ENCODE results near the gene PARVA. TPM values are rescaled to one million over a fixed set of nuclear protein-coding genes. Genes with fewer than 3 reads are reported as not detected.
"Not testable (repeated sequence)": the region's sequence is repeated elsewhere in the genome, so short reads cannot be mapped to it uniquely, and the experiment has no call there.

PARVA gene, protein sequence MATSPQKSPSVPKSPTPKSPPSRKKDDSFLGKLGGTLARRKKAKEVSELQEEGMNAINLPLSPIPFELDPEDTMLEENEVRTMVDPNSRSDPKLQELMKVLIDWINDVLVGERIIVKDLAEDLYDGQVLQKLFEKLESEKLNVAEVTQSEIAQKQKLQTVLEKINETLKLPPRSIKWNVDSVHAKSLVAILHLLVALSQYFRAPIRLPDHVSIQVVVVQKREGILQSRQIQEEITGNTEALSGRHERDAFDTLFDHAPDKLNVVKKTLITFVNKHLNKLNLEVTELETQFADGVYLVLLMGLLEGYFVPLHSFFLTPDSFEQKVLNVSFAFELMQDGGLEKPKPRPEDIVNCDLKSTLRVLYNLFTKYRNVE
- 323 TPM for polyA plus RNA-seq (2013, experiment 1 of 2; ENCODE audit: insufficient read length)
- 317 TPM for polyA plus RNA-seq (2013, experiment 2 of 2; ENCODE audit: insufficient read length)

DNA sequence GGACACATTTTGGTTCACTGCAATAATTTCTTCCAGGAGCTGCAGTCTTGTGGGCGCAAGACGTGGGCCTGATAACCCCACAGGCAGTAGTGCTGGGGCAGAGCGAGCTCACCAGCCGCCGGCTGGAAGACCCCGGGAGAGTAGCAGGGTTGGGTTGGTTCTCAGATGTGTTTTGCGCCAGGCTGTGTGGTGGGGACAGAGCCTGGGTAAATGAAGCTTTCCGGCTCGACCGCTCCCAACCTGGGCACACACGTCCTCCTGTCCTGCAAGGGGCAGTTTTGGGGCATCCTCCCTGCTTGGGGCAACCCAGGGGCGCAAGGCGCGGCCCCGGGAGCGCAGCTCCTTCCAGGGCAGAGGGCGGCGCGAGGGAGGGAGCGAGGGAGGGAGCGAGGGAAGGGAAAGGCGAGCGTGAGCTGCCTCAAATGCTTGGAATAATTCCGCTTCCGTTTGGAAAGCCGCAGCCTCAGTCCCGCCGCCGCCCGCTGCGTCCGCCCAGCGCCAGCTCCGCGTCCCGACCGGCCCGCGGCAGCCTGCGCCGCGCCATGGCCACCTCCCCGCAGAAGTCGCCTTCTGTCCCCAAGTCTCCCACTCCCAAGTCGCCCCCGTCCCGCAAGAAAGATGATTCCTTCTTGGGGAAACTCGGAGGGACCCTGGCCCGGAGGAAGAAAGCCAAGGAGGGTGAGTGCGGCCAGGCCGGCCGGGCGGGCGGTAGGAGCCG, at the start of gene PARVA:
Gene PARVA (plus strand): TSS at position 466 of the 718 bp plus-strand sequence. CDS start 77 bp downstream, at position 543.
- peak; percentile 93 for DNase-seq

DNA sequence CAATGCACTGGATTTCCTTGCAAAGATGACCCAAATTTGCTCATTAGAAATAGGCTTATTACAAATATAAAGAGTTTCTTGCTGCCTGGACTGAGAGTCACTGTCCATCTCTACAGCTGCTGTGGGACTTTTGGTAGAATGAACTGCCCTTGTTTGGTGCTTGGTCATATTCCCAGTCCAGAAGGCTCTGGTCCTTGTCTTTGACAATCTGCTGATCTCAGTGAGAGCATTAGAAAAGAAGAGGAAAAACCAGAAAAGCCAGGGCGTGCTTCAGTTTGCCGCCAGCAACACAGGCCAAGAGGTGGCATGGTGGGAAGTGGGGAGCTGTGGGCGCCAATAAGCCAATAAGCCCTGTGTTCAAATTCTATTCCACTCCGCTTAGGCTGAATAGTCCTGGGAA, 48.2 kb upstream of the PARVA start:
- no peak for DNase-seq

GRCh38 chr11:12329797-12330196, 47.6 kb upstream of the PARVA start:
- peak; percentile 15 for DNase-seq

DNA sequence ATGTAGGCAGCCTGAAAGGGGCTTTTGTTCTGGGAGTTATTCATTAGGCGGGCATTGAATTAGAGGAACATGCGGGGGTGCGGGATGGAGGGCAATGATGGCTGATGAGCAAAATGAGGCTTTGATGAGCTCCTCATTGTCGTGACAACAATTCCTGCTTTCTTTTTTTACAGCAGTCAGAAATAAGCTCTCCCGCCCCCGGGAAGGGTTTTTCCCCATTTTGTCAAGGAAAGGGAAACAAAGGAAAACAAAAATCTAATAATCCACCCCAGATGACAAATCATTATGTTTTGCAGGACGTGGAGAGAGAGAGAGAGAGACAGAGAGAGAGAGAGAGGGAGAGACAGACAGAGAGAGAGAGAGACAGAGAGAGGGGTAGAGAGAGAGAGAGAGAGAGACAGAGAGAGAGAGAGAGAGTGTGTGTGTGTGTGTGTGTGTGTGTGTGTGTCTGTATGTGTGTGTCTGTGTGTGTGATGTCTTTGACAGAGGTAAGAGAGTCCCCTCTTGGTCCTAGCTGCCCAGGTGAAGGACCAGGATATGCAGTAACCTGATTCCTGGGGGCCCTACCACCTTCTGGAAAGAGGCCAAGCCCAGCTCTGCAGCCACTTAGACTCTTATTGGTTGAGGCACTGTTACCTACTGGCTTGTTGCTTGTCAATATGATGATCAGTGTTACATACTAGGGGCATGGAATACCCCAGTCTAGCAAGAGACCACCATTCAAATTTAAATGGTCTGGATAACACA, 46.7 kb upstream of the PARVA start:
- peak; percentile 38 for DNase-seq

DNA sequence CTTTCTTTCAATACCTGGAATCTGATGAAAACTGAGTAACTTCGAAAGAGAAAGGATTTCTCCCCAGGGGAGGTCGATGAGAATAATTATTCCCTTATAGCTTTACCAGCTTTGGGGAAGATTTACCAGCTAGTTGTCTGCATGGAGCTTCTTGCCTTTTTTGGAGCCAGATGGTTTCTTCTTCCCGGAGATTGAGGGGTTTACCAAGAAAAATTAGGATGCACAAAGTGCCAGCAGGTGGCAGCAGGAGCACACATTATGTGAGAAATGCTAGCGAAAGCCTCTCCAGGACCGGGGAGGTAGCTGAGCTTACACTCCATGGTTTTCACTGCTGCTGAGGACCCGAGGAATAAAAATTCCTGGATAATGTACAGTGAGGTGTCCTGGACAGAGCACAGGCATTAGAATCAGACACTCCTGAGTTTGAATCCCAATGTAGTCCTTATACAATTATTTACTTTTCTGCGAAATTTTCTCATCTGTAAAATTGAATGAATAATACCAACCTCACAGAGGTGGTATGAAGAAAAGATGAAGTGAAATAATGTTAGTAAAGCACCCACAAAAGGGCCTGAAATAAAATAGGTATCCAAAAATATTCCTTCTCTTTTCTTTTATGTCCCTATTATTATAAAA, 46.0 kb upstream of the PARVA start:
- peak; percentile 91 for DNase-seq

- DNase-seq = no peak
Measured at GRCh38 chr11:12343526-12343925, 33.8 kb upstream of the PARVA start.

DNA sequence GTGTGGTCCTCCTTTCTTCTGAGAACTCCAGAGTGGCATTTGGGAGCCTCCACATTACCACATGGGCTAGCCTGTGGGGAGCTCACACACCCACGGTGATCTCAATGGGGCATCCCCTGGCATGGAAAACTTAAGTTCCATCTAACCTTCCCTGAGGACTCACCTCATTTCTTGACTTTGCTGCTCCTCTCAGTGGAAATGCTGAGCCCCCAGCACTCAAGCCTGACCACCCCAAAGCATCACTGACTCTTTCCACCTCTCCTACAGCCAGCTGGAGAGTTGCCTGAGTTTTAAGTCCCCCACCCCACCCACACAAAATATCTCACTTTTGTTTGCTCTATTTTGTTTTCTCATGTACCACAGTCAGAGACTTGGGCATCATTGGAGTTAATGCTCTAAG, 23.8 kb upstream of the PARVA start:
- no peak for DNase-seq

DNA sequence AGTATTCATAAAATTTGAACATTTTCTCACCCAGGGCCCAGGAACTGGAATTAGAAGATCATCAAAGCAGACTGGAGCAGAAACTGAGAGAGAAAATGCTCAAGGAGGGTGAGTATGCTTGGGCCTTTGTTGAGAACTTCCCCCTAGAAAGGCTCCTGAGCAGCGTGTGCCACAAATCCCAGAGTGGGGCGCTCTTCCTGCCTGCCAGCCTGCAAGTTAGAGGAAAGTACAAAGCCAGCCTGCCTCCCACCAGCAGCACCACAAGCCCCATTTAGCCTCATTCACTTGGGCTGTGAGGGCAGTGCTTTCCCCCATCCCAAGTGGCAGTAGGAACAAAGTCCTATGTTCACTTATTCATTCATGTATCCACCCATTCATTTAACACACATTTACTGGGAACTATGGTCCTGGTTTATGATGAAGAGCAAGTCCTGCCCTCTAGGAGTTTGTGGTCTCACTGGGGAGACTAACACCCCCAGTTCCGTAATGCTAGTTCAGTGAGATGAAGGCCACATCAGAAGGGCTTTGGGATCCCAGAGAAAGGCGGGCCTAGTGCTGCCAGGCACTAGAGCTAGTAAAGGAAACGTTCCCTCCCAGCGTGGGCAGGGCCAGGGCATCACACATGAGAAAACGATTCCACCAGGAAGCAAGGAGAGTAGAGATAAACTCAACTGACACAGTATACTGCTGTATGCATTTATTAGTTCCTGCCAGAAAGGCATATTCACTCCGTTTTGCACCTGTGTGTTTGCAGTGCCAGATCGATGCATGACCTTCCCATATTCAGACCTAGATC, 22.4 kb upstream of the PARVA start:
- DNase-seq = no peak

DNA sequence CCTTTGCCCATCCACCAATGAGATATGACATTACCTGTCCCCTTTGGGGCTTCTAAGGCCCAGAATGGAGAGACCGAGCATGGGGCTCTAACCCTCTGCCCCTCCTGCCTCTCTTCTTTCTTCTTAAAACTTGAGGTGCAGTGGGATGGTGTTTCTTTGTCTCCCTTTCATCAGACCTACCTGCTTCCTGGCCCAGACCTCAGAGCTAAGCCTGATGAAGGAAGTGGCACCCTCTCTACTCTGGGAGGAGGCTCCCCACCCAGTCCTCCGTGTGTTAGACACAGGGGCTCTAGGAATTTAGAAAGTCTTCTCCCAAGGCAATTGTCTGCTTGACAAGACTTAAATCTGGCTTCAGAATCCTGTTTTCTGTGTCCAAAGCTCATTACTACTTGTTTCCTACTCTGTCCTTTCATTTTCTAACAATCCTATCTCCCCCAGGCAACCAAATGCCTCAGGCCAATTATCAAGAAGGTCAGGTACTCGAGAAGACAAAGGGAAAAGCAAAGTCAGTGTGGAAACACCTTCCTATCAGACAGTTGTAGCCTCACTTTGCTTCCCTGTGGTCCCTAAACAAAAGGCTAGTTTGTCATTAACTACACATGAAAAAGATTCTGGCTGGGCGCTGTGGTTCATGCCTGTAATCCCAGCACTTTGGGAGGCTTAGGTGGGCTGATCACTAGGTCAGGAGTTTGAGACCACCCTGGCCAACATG, 20.3 kb upstream of the PARVA start:
- DNase-seq = no peak

- DNase-seq = not testable (repeated sequence)
Measured at GRCh38 chr11:12357697-12358096, 19.7 kb upstream of the PARVA start.

- no peak for DNase-seq
Measured at GRCh38 chr11:12358302-12359188, 18.8 kb upstream of the PARVA start.

DNA sequence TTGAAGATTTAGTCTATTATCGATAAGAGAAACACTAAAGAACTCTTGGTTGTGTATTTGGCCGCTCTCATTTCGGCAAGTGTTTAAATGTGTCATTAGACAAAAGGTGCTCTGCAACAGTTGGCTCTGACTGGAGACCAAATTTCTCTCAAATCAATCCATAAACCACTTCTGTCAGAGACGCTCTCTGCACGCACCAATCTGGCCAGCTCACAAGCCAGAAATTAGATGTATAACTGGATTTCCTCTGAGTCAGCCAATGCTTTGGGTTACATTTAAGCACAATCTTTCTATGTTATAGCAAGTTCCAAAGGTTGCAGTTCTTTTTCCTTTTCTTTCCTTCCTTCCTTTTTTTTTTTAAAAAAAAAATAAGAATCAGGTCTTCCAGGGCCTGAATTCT, 17.6 kb upstream of the PARVA start:
- peak; percentile 49 for DNase-seq

DNA sequence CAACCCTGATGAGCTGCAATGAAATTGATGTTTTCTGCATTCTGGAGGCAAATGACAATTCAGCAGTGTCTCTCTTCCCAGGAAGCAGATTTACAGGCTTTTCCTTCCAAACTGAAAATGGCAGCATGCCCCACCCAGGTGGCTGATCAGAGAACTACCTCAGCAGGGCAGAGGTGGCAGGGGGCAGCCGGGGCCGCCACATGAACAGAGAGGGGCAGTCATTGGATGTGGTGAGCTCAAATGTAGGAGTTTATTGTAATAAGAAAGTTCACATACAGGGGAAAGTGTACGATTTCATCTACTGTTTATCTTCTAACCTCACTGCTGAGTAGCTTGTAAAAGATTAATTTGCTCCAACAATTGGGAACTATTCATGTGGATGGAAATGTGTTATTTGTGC, 15.7 kb upstream of the PARVA start:
- DNase-seq = no peak

DNA sequence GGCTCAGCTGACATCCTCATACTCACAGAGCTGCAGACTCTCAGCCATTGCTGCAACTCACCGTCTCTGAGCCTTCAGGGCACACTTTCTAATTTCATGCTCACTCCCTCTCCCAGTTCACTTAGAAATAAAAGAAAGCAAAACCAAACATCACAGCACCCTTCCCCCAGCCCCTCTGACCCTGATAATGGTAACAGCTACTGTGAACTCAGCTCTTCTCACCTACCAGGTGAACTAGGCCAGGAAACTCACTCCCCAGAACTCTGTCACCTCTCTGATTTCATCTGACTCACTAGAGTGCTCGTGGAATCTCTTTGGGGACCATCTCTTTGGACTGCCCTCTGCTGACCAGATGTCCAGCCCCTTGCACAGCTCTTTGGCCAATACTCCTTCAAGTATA, 14.5 kb upstream of the PARVA start:
- no peak for DNase-seq

GRCh38 chr11:12363373-12363772, 14.0 kb upstream of the PARVA start:
- DNase-seq = no peak

- peak; percentile 53 for DNase-seq
Measured at GRCh38 chr11:12365965-12366575, 11.3 kb upstream of the PARVA start.

DNA sequence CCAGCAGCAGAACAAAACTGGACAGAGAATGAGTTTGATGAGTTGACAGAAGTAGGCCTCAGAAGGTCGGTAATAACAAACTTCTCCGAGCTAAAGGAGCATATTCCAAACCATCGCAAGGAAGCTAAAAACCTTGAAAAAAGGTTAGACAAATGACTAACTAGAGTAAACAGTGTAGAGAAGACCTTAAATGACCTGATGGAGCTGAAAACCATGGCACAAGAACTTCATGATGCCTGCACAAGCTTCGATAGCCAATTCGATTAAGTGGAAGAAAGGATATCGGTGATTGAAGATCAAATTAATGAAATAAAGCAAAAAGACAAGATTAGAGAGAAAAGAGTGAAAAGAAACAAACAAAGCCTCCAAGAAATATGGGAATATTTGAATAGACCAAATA, 10.3 kb upstream of the PARVA start:
- DNase-seq = not testable (repeated sequence)

DNA sequence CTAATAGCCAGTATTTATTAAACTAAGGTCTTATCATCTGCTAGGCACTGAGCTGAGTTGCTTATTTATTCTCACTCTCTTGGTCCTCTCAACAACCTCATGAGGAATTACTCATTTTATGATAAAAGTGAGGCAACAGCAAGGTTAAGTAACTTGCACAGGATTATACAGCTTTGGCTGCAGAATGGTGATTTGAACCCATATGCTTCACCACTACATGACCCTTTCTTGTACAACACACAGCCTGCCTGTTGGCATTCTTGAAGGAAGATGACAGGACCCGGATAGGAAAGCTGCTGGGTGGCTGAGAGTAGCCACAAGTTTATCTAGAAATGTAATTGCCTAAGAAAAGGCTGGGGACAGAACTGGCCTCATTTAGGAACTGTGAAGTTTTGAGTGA, 5.3 kb upstream of the PARVA start:
- no peak for DNase-seq

DNA sequence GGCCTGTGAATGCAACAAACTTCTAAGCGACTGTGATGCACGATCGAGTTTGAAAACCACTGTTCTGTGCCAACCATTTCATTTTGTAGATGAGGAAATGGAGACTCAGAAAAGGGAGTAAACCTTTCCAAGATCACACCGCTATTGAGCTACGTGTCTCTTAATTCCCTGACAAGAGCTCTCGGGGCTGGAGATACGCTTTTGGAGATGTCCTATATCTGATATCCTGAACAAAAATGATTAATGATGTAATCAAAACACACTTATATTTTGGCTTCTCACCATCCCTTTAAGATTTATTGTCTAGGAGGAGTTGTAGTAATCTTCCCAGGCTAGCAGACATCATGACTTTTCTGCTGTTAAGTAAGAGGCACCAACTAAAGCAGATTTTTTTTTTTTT, 1.7 kb upstream of the PARVA start:
- no peak for DNase-seq
